ENCODE measurements around the gene TMPRSS7.
A peak's percentile ranks its signal among the peaks of the same experiment; 100 is the strongest.

Gene TMPRSS7

DNA sequence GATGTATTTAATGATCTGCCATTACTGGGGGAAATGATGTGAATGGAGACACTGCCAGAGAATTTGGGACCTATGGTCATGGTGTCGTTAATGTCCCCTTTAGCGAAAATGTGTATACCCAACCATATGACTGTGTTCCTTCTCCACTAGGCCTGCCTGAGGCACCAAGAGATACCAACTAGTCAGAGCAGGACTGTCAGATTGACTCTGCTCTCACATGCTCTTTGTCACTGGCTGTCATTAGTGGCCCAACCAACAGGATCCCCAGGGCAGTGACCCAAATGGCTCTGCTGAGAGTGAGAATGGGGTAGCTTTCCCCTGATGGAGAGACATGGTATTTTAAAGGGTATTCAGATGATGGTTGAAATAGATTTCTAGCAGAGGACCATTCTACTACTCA is 33.0 kb upstream of the TMPRSS7 start:
- no peak for TF ChIP-seq Cebpa-rat (IDR thresholded peaks at IDR 0.05)
- Histone ChIP-seq H3K9me3 (replicated peaks in 1 of 11) (peaks cover 0 to 7% (median 0%) of the 10 kb centered on the region in 11 experiments; a peak in 2 of 22 replicates), H3K27me3 (peaks cover 43 to 56% (median 50%) of the 10 kb centered on the region in 11 experiments), H3K4me1 (peaks cover 10 to 19% (median 13%) of the 10 kb centered on the region in 10 experiments; a peak in 16 of 20 replicates), H3K27ac (no peak overlapping the region), H3K9ac (no peak overlapping the region), H4K20me1 (peaks cover 0 to 6% (median 0%) of the 10 kb centered on the region in 11 experiments; a peak in 1 of 22 replicates), H3K4me3 (no peak overlapping the region), H3K36me3 (no peaks in the 10 kb centered on the region), H3K4me2 (no peak overlapping the region)

DNA sequence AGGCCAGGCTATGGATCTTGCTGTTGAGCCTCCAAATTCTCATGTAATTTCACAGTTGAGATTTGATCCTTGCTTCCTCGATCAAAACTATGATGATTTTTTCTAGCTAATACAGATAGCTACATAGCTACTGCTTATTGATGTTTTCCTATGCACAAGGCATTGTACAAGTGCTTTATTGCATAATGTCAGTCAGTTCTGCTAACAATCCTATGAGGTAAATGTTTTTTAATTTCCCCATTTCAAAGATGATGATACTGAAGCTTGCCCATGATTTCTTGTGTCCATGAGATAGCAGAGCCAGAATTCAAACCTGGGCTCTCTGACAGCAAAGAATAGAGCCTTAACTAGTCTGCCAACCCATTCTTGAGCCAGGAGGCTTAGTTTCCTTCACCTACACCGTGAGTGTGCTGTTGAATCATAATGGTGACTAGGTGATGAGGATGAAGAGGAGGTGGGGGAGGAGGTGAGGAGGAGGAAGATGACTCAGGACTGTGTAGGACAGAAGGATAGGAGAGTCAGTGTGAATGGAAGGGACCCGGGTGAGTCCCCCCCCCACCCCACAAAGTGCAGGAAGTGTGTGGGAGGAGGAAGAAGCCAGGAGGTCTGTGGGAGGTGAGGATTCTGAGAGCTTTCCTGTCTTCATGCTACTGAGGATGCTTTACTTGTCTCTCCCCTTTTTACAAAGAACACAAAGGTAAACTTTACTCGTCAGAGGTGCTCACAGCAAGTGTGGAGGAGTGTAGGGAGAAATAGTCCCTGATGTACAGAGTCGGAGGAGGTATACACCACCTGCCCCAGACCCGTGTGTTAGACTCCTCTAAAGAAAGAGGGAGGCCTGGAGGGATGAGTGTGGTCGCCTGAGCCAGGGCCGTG is 32.2 kb upstream of the TMPRSS7 start:
- Histone ChIP-seq H3K4me3 (no peak overlapping the region), H3K4me2 (peak overlapping the region in 10 of 11 experiments; percentile 4 to 45 (median 28); a peak in 13 of 22 replicates), H3K9ac (no peak overlapping the region), H4K20me1 (peaks cover 0 to 6% (median 0%) of the 10 kb centered on the region in 11 experiments; a peak in 1 of 22 replicates), H3K4me1 (peaks cover 10 to 19% (median 13%) of the 10 kb centered on the region in 10 experiments; a peak in 16 of 20 replicates), H3K36me3 (no peaks in the 10 kb centered on the region), H3K27ac (no peak overlapping the region), H3K9me3 (replicated peaks in 1 of 11) (peaks cover 0 to 7% (median 0%) of the 10 kb centered on the region in 11 experiments; a peak in 2 of 22 replicates), H3K27me3 (peaks cover 39 to 48% (median 44%) of the 10 kb centered on the region in 11 experiments)
- TF ChIP-seq Cebpa-rat (IDR thresholded peaks at IDR 0.05) = no peak

DNA sequence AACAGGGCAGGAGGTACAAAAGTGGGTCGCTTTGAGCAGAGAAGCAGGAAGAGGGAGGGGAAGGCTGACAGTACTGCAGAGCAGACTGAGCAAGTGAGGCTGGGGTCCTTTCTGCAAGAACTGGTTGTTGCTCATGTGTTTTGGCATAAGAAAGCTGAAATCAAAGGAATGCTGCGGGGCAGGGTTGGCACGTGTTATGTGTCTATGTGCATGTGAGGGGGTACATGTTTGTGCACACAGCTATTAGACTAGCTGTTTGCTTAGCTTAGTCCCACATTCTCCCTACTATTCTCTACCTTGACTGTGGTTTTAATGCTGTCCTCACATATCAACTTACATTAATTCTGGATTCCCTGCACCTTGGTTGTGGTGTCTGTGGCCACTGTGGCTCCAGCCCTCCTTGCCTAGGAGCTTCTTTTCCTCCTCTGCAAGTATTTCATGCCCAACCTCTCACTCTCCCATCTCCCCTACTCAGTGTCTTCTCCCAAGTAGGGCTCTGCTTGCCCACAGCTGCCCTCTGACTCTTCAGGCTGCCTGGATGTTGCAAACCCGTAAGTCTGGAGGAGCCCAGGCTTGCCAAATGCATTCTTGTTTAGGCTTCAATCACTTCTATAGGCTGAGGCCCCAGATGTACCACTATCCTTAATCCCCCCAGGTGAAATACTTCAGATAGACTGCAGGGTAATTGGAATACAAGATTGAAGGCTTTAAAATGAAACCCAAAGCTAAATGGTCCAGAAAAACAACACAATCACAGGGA is 31.0 kb upstream of the TMPRSS7 start:
- H4K20me1 ChIP-seq = peaks cover 0 to 6% (median 0%) of the 10 kb centered on the region in 11 experiments; a peak in 1 of 22 replicates
- peak overlapping the region in 2 of 11 experiments; percentile 36 to 45; a peak in 1 of 22 replicates for H3K4me2 ChIP-seq
- H3K4me1 ChIP-seq = peaks cover 9 to 19% (median 13%) of the 10 kb centered on the region in 10 experiments; a peak in 16 of 20 replicates
- no peaks in the 10 kb centered on the region for H3K36me3 ChIP-seq
- H3K9ac ChIP-seq = no peak overlapping the region
- H3K9me3 ChIP-seq (replicated peaks in 1 of 11) = peaks cover 0 to 7% (median 0%) of the 10 kb centered on the region in 11 experiments; a peak in 2 of 22 replicates
- H3K27me3 ChIP-seq = peaks cover 28 to 36% (median 32%) of the 10 kb centered on the region in 11 experiments
- TF ChIP-seq Cebpa-rat (IDR thresholded peaks at IDR 0.05) = no peak
- H3K27ac ChIP-seq = no peak overlapping the region
- H3K4me3 ChIP-seq = no peak overlapping the region

- H3K4me1 ChIP-seq = peaks cover 6 to 15% (median 9%) of the 10 kb centered on the region in 10 experiments; a peak in 15 of 20 replicates
- H3K36me3 ChIP-seq = no peaks in the 10 kb centered on the region
- H3K27me3 ChIP-seq = peaks cover 21 to 29% (median 25%) of the 10 kb centered on the region in 11 experiments
- peaks cover 0 to 6% (median 0%) of the 10 kb centered on the region in 11 experiments; a peak in 2 of 22 replicates for H3K9me3 ChIP-seq (replicated peaks in 1 of 11)
- H3K27ac ChIP-seq = no peak overlapping the region
- peaks cover 0 to 6% (median 0%) of the 10 kb centered on the region in 11 experiments; a peak in 1 of 22 replicates for H4K20me1 ChIP-seq
- H3K9ac ChIP-seq = no peak overlapping the region
- TF ChIP-seq Cebpa-rat (IDR thresholded peaks at IDR 0.05) = no peak
- H3K4me2 ChIP-seq = no peak overlapping the region
- no peak overlapping the region for H3K4me3 ChIP-seq
Observed at GRCh38 chr3:112004187-112004586, 30.3 kb upstream of the TMPRSS7 start.

DNA sequence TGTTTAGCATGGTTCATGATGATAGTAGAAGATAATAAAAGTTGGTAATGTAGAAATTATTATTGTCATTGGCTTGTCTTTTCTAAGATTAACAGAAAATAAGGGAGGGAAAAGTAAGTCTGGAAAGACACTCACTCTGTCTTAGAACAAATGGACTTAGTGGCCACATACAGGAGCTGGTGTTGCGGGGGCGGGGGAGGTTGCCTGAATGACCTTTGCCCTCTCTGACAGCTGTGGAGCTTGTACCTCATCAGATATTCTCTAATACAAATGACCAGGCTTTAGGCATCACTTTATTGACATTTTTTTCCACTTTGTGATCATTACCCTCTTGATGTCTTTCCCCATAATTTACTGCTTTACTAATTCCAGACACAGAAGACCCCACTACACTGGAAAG is 29.9 kb upstream of the TMPRSS7 start:
- Histone ChIP-seq H4K20me1 (peaks cover 0 to 6% (median 0%) of the 10 kb centered on the region in 11 experiments; a peak in 1 of 22 replicates), H3K9ac (no peak overlapping the region), H3K4me2 (no peak overlapping the region), H3K4me1 (peaks cover 2 to 13% (median 6%) of the 10 kb centered on the region in 10 experiments; a peak in 15 of 20 replicates), H3K27me3 (peaks cover 16 to 25% (median 21%) of the 10 kb centered on the region in 11 experiments), H3K9me3 (replicated peaks in 1 of 11) (peaks cover 0 to 2% (median 0%) of the 10 kb centered on the region in 11 experiments; a peak in 2 of 22 replicates), H3K36me3 (no peaks in the 10 kb centered on the region), H3K27ac (no peak overlapping the region), H3K4me3 (no peak overlapping the region)
- no peak for TF ChIP-seq Cebpa-rat (IDR thresholded peaks at IDR 0.05)

- H3K4me3 ChIP-seq = no peak overlapping the region
- H3K9ac ChIP-seq = no peak overlapping the region
- peaks cover 0 to 6% (median 0%) of the 10 kb centered on the region in 11 experiments; a peak in 1 of 22 replicates for H4K20me1 ChIP-seq
- no peak overlapping the region for H3K27ac ChIP-seq
- peaks cover 2 to 12% (median 7%) of the 10 kb centered on the region in 10 experiments; a peak in 16 of 20 replicates for H3K4me1 ChIP-seq
- peaks cover 11 to 19% (median 15%) of the 10 kb centered on the region in 11 experiments for H3K27me3 ChIP-seq
- no peaks in the 10 kb centered on the region for H3K36me3 ChIP-seq
- H3K9me3 ChIP-seq (replicated peaks in 1 of 11) = no peaks in the 10 kb centered on the region
- no peak overlapping the region for H3K4me2 ChIP-seq
- no peak for TF ChIP-seq Cebpa-rat (IDR thresholded peaks at IDR 0.05)
Observed at GRCh38 chr3:112005091-112005672, 29.4 kb upstream of the TMPRSS7 start.

DNA sequence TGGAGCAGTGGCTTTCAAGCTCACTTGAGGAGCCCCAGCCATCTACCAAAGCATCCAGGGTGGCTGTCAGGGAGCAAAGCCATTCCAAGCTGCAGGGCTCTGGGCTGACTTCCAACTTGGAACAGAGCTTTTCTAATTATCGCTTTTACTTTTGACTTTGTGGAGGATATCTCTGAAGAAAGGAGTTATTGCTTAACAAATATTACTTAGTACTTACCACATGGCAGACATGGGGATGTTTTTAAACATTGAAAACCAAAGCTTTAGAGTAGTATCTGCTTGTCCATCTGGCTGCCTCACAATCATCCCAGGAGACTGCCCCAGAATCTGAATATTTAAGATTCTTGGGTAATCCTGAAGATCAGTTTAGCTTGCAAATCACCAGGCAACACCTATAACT is 26.9 kb upstream of the TMPRSS7 start:
- no peak overlapping the region for H3K9ac ChIP-seq

GRCh38 chr3:112009670-112010069 is 24.9 kb upstream of the TMPRSS7 start:
- H3K9me3 ChIP-seq (replicated peaks in 1 of 11) = peaks cover 0 to 3% (median 0%) of the 10 kb centered on the region in 11 experiments; a peak in 4 of 22 replicates
- no peaks in the 10 kb centered on the region for H3K36me3 ChIP-seq
- no peak for TF ChIP-seq Cebpa-rat (IDR thresholded peaks at IDR 0.05)
- no peaks in the 10 kb centered on the region for H3K27me3 ChIP-seq
- H3K4me3 ChIP-seq = no peak overlapping the region
- H3K27ac ChIP-seq = no peak overlapping the region
- H3K4me1 ChIP-seq = peaks cover 0 to 35% (median 32%) of the 10 kb centered on the region in 10 experiments; a peak in 16 of 20 replicates
- H4K20me1 ChIP-seq = no peaks in the 10 kb centered on the region
- no peak overlapping the region for H3K9ac ChIP-seq
- no peak overlapping the region for H3K4me2 ChIP-seq

More for the DNA sequence above, 26.9 kb upstream of the TMPRSS7 start:
- Histone ChIP-seq H3K4me1 (peaks cover 2 to 28% (median 24%) of the 10 kb centered on the region in 10 experiments; a peak in 18 of 20 replicates), H3K27ac (no peak overlapping the region), H3K36me3 (no peaks in the 10 kb centered on the region), H3K4me3 (no peak overlapping the region), H3K27me3 (no peaks in the 10 kb centered on the region), H4K20me1 (no peaks in the 10 kb centered on the region), H3K9me3 (replicated peaks in 1 of 11) (peaks cover 0 to 3% (median 0%) of the 10 kb centered on the region in 11 experiments; a peak in 4 of 22 replicates), H3K4me2 (no peak overlapping the region)
- no peak for TF ChIP-seq Cebpa-rat (IDR thresholded peaks at IDR 0.05)

Data from BLaER1 treated with 17β-estradiol and CSF1 and Interleukin-3, amounts not matched to agents 10 nM and 100 nM (cell line).